Ectodermal cell (in vitro differentiated cells): ENCODE results near the gene C9orf43.
"Not testable (repeated sequence)": the region's sequence is repeated elsewhere in the genome, so short reads cannot be mapped to it uniquely, and the experiment has no call there.

Experiments
- H3K27ac ChIP-seq: 2 replicates; pipeline ENCODE4 v1.7.0; 2013; ENCODE audit warnings: mild to moderate bottlenecking, low read depth, low read length; ENCODE audit not compliant: insufficient read depth, poor library complexity, severe bottlenecking
- H3K27me3 ChIP-seq: 2 replicates; pipeline ENCODE4 v1.7.0; 2013; ENCODE audit warnings: mild to moderate bottlenecking, low read length; ENCODE audit not compliant: insufficient read depth, control insufficient read depth, poor library complexity, severe bottlenecking
- H3K36me3 ChIP-seq: one replicate; pipeline ENCODE4 v1.7.0; 2013; ENCODE audit warnings: low read length; ENCODE audit not compliant: control insufficient read depth, insufficient read depth
- H3K4me1 ChIP-seq: one replicate; pipeline ENCODE4 v1.7.0; 2013; ENCODE audit warnings: low read length; ENCODE audit not compliant: control insufficient read depth, insufficient read depth
- H3K4me3 ChIP-seq: 2 replicates; pipeline ENCODE4 v1.7.0; 2013; ENCODE audit warnings: low read depth, low read length, control low read depth; ENCODE audit not compliant: insufficient read depth
- H3K9me3 ChIP-seq: 2 replicates; pipeline ENCODE4 v1.7.0; 2013; ENCODE audit warnings: mild to moderate bottlenecking, low read length, moderate library complexity; ENCODE audit not compliant: control insufficient read depth
- WGBS, 2 experiments: methylation state at CpG; one replicate each; pipeline ENCODE4 v1.1.7; 2013; ENCODE audit warnings: missing lambda C conversion rate in 2 of 2; 5-methylcytosine and 5-hydroxymethylcytosine counted together

Gene C9orf43

DNA sequence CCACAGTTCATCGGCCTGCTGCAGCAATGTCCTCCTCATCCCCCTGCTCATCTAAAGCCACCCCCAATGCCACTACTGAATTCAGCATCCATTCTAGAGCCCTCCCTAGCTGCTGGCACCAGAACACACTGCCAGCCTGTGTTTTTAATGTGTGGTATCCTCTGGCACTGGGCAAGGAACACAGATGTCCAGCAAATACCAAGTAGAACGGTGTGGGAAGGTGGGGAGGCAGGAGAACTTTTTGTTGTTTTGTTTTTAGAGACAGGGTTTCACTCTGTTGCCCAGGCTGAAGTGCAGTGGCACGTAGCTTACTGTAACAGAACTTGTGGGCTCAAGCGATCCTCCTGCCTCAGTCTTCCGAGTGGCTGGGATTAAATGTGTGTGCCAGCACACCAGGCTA is 38.5 kb upstream of the C9orf43 start:
- Histone ChIP-seq H3K27me3 (no peaks in the 10 kb centered on the region), H3K4me3 (no peak overlapping the region), H3K9me3 (no peaks in the 10 kb centered on the region), H3K27ac (no peak overlapping the region), H3K36me3 (peaks cover 5% of the 10 kb centered on the region), H3K4me1 (no peaks in the 10 kb centered on the region)
- 93 to 95% methylated on average over 5 of the region's 5 CpGs for WGBS, 2 experiments

DNA sequence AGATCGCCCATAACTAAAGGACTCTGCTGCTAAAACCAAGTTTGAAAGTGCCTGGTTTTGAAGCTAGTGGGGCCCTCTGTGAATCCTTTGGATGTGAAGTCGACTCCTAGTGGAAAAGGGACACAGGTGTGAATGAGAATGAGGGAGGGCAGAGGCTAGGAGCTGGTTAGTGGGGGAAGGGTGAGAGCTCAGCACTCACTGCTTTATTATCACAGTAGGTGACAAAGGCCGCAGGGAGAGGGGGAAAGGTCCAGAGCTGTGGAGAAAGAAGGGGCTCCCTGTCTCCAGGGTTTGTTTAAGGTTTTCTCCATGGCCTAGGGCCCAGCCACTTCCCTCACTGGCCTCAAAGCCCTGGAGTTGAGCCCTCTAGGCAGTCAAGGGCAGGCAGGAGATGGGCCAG is 37.3 kb upstream of the C9orf43 start:
- Histone ChIP-seq H3K36me3 (peaks cover 5% of the 10 kb centered on the region), H3K4me3 (no peak overlapping the region), H3K27me3 (no peaks in the 10 kb centered on the region), H3K4me1 (no peaks in the 10 kb centered on the region), H3K27ac (no peak overlapping the region), H3K9me3 (no peaks in the 10 kb centered on the region)
- WGBS, 2 experiments = 71 to 75% methylated on average over 3 of the region's 3 CpGs

DNA sequence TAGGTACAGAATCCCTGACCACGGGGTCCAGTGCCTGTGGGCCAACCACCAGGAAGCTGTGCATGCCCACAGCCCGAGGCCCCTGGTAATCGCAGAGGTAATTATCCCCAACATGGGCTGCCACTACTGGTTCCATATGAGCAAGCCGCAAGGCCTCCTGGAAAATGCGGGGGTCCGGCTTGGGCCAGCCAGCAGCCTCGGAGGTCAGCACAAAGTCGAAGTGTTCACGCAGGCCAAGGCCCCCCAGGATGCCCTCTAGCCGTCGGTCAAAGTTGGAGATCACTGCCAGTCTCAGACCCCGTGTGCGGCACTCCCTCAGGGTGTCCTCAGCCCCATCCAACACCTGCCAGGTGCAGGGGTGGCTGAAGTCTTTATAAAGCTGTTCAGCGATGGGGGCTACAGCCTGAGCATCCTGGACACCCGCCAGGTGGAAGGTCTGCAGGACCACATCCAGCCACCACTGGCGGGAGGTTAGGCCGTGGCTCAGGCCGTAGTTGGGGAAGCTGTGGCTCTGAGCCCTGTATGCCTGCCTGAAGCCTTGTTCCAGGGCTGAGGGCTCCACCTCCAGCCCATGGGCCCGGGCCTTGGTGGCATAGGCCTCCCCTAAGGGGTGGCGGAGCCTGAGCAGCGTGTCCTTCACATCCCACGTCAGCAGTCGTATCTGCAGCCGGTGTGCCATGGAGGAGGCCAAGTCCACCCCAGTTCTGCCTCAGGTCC is 36.7 kb upstream of the C9orf43 start:
- Histone ChIP-seq H3K27ac (no peak overlapping the region), H3K4me3 (no peak overlapping the region), H3K36me3 (peaks cover 5% of the 10 kb centered on the region), H3K9me3 (no peaks in the 10 kb centered on the region), H3K4me1 (no peaks in the 10 kb centered on the region), H3K27me3 (no peaks in the 10 kb centered on the region)
- 93 to 94% methylated on average over 24 of the region's 24 CpGs for WGBS, 2 experiments

DNA sequence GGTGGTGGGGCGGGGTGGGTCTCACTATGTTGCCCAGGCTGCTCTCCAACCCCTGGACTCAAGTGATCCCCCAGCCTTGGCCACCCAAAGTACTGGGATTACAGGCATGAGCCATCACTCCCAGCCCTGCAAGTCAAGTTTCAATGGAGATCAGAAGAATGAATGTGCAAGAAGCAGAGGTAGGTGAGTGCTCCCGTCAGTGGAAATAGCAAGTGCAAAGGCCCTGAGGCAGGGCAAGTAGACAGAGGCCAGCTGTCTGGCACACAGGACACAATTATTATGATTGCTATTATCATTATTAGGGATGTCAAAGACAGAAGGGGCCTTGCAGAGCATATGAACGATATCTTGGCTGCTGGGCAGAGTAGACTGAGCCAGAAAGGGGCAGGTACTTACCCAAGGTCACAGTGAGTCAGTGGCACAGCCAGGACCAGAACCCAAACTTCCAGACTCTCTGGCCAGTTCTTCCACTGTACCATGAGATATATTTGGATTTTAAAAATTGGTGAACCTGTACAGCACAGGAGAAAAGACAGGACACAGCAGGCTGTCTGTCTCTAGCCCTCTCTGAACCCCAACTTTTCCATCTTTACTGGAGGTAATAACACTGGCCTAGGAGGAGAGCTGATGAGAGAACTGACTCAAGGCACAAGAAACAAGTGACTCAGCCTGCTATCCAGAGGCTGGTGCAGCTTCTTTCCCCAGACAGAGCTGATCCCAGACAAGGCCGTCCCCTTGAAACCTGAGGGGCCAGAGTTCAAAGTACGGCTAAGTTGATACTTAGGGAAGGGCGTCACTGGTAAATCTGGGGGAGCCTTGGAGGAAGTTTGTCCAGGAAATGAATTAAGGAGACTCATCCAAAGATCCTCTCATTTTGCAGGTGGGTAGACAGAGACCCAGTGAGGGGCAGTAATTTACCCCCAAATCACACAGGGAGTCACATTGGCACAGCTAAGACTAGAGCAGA is 35.2 kb upstream of the C9orf43 start:
- WGBS, 2 experiments = 83 to 84% methylated on average over 6 of the region's 6 CpGs
- no peaks in the 10 kb centered on the region for H3K9me3 ChIP-seq
- H3K27me3 ChIP-seq = no peaks in the 10 kb centered on the region
- peaks cover 5% of the 10 kb centered on the region for H3K36me3 ChIP-seq
- no peak overlapping the region for H3K27ac ChIP-seq
- H3K4me1 ChIP-seq = no peaks in the 10 kb centered on the region
- peak overlapping the region; percentile 19 for H3K4me3 ChIP-seq

DNA sequence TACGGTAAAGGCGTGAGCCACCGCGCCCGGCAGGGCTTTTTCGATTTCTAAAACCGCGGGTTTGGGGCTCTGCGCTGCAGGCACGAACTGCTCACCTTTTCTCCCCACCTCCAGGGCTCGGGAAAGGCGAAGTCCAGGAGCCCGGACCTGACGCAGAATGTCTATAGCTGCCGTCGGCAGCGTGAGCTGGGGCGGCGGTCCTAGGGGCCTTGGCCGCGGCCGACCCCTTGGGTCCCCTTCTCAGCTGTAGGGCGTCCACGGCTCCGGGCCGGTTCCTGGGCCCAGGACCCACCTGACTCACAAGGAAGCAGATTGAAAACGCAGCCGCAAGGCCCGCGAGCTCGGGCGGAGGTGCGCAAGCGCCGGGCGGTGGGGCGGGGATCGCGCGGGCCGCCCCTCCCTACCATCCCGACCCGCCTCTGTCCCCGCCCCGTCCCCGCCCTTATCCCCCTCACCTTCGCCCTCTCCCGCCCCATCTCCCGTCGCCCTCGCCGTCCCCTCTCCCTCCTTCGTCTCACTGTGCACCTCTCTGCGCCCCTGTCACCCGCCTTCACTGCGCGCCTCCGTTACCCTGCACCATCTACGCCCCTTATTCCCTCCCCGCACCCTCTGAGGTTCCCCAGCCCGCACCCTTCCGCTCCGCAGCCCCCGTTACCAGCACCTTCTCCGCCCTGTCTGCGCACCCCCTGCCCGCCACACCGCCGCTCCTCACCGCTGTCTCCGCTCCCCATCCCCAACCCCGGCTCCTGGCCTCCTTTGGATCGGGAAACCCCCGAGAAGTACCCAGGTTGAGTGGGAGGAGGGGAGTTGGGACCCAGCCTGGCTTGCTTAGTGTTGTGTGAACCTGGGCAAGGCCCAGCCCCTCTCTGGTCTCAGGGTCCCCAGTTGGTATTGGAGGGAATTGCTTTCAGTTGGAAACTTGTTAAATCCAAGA is 33.6 kb upstream of the C9orf43 start, which contains the start of gene HDHD3:
HDHD3 (minus strand) TSS at position 353 of the 934 bp plus-strand sequence. CDS start 2,632 bp downstream, outside the sequence.
- Histone ChIP-seq H3K36me3 (peaks cover 5% of the 10 kb centered on the region), H3K27ac (no peak within 1 kb of the TSS), H3K9me3 (no peaks in the 10 kb centered on the region), H3K27me3 (no peaks in the 10 kb centered on the region), H3K4me1 (no peaks in the 10 kb centered on the region), H3K4me3 (peak within 1 kb of the TSS; percentile 71)
- WGBS, 2 experiments = 0% methylated on average over 69 to 74 of the region's 74 CpGs

DNA sequence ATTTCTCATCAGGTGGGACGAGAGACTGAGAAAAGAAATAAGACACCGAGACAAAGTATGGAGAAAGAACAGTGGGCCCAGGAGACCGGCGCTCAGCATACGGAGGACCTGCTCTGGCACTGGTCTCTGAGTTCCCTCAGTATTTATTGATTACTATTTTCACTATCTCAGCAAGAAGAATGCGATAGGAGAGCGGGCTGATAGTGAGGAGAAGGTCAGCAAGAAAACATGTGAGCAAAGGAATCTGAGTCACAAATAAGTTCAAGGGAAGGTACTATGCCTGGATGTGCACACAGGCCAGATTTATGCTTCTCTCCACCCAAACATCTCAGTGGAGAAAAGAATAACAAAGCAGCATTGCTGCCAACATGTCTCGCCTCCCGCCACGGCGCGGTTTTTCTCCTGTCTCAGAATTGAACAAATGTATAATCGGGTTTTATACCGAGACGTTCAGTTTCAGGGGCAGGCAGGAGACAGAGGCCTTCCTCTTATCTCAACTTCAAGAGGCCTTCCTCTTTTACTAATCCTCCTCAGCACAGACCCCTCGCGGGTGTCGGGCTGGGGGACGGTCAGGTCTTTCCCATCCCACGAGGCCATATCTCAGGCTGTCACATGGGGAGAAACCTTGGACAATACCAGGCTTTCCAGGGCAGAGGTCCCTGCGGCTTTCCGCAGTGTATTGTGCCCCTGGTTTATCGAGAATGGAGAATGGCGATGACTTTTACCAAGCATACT is 31.3 kb upstream of the C9orf43 start:
- WGBS, 2 experiments = 85 to 88% methylated on average over 24 of the region's 24 CpGs
- H3K4me1 ChIP-seq, H3K36me3 ChIP-seq, H3K27me3 ChIP-seq, H3K4me3 ChIP-seq, H3K9me3 ChIP-seq, H3K27ac ChIP-seq: not testable (repeated sequence)

DNA sequence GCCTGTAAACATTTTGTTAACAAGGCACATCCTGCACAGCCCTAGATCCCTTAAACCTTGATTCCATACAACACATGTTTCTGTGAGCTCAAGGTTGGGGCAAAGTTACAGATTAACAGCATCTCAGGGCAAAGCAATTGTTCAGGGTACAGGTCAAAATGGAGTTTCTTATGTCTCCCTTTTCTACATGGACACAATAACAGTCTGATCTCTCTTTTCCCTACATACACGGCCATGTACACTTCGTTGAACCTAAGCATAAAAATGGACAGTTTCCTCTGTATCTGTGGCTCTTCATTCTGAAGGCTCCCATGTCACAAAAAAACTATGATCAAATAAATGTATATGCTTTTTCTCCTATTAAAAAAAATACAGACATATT is 30.7 kb upstream of the C9orf43 start:
- H3K4me3 ChIP-seq, H3K27me3 ChIP-seq, H3K36me3 ChIP-seq, H3K27ac ChIP-seq, H3K9me3 ChIP-seq, H3K4me1 ChIP-seq: not testable (repeated sequence)
- WGBS, 2 experiments = 81 to 85% methylated on average over 2 of the region's 2 CpGs

DNA sequence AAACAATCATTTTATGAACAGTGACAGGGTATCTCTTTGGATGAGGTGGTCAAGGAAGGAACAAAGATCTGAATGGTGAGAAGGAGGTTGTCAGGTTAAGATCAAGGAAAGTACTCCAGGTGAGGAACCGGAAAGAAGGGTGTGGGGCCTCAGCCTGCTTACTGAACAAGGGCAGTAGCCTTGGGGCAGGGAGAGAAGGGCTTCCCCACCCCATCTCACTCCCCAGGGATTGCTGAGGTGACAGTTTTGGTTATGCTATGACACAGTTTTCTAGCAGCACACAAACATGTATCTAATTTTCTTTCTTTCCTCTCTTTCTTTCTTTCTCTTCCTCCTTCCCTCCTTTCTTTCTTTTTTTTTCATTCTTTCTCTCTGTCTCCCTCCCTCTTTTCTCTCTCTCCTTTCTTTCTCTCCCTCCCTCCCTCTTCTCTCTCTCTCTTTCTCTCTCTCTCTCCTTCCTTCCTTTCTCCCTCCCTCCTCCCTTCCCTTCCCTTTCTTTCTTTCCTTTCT is 29.6 kb upstream of the C9orf43 start:
- H3K4me1 ChIP-seq = no peaks in the 10 kb centered on the region
- H3K4me3 ChIP-seq = no peak overlapping the region
- no peaks in the 10 kb centered on the region for H3K9me3 ChIP-seq
- no peaks in the 10 kb centered on the region for H3K36me3 ChIP-seq
- no peak overlapping the region for H3K27ac ChIP-seq
- WGBS, 2 experiments = 59 to 71% methylated on average over 1 of the region's 1 CpG
- no peaks in the 10 kb centered on the region for H3K27me3 ChIP-seq

DNA sequence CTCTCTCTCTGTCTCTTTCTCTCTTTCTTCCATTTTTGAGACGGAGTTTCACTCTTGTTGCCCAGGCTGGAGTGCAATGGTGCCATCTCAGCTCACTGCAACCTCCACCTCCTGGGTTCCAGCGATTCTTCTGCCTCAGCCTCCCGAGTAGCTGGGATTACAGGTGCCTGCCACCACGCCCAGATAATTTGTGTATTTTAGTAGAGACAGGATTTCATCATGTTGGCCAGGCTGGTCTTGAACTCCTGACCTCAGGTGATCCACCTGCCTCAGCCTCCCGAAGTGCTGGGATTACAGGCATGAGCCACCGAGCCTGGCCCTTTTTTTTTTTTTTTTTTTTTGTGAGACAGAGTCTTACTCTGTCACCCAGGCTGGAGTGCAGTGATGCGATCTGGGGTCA is 29.1 kb upstream of the C9orf43 start:
- WGBS, 2 experiments = 80 to 85% methylated on average over 7 of the region's 7 CpGs
- H3K27me3 ChIP-seq, H3K4me3 ChIP-seq, H3K4me1 ChIP-seq, H3K9me3 ChIP-seq, H3K36me3 ChIP-seq, H3K27ac ChIP-seq: not testable (repeated sequence)
